Brain pericyte (primary cell): ENCODE measurements around the gene LINGO4.
A peak's percentile ranks its signal among the peaks of the same experiment; 100 is the strongest.

ENCODE experiments used
- DNase-seq: peaks from one replicate; pipeline ENCODE4 v3.0.0-alpha.2; 2012; ENCODE audit warnings: low read depth, low spot score

LINGO4 gene

GRCh38 chr1:151805066-151805820 is at the start of gene LINGO4:
Gene LINGO4 (minus strand): TSS chr1:151805419. CDS start chr1:151802704, 2,715 bp downstream.
- DNase-seq, result no peak

GRCh38 chr1:151854658-151855057 is 49.4 kb upstream of the LINGO4 start:
- no peak for DNase-seq

- DNase-seq, result no peak
Measured at GRCh38 chr1:151853411-151853943, 48.3 kb upstream of the LINGO4 start, which contains the start of gene THEM5. Gene THEM5 (minus strand): TSS chr1:151853712. CDS start chr1:151853565, 147 bp downstream.

- DNase-seq, result no peak
Measured at GRCh38 chr1:151852733-151853132, 47.5 kb upstream of the LINGO4 start.

- no peak for DNase-seq
Measured at GRCh38 chr1:151851886-151852285, 46.7 kb upstream of the LINGO4 start.

- DNase-seq, result no peak
Measured at GRCh38 chr1:151849871-151850270, 44.7 kb upstream of the LINGO4 start.

GRCh38 chr1:151849126-151849525 is 43.9 kb upstream of the LINGO4 start:
- DNase-seq, result no peak

- no peak for DNase-seq
Measured at GRCh38 chr1:151847867-151848596, 42.8 kb upstream of the LINGO4 start.

GRCh38 chr1:151846686-151847237 is 41.5 kb upstream of the LINGO4 start:
- DNase-seq, result no peak

- DNase-seq, result no peak
Measured at GRCh38 chr1:151846062-151846568, 40.9 kb upstream of the LINGO4 start.

- no peak for DNase-seq
Measured at GRCh38 chr1:151843398-151843797, 38.2 kb upstream of the LINGO4 start.

GRCh38 chr1:151841141-151841540 is 35.9 kb upstream of the LINGO4 start:
- peak; percentile 12 for DNase-seq

GRCh38 chr1:151840421-151840820 is 35.2 kb upstream of the LINGO4 start:
- DNase-seq, result no peak

GRCh38 chr1:151839457-151840403 is 34.5 kb upstream of the LINGO4 start, which contains the start of gene C2CD4D:
Gene C2CD4D (minus strand): TSS chr1:151839820. CDS start chr1:151838989, 831 bp downstream.
- no peak for DNase-seq

- DNase-seq, result no peak
Measured at GRCh38 chr1:151839082-151839412, 33.8 kb upstream of the LINGO4 start.

GRCh38 chr1:151838222-151839081 is 33.2 kb upstream of the LINGO4 start:
- DNase-seq, result no peak

- DNase-seq, result no peak
Measured at GRCh38 chr1:151837884-151838221, 32.6 kb upstream of the LINGO4 start.

- DNase-seq, result no peak
Measured at GRCh38 chr1:151837197-151837596, 32.0 kb upstream of the LINGO4 start.

- DNase-seq, result no peak
Measured at GRCh38 chr1:151835596-151835995, 30.4 kb upstream of the LINGO4 start.

- no peak for DNase-seq
Measured at GRCh38 chr1:151834239-151834638, 29.0 kb upstream of the LINGO4 start.
